PFSK-1 (cell line): ENCODE results near the gene BBIP1.

Source experiments
- FOXP2 ChIP-seq: optimal IDR thresholded peaks from 2 replicates; pipeline ENCODE3; 2011; ENCODE audit warnings: borderline replicate concordance, control low read depth, inconsistent platforms; ENCODE audit not compliant: insufficient read depth; ENCODE audit errors: extremely low read length, extremely low read depth
- POLR2AphosphoS5 ChIP-seq: IDR thresholded peaks from 2 replicates; pipeline ENCODE4 v1.6.1; 2012; ENCODE audit warnings: low read depth, mild to moderate bottlenecking, control low read depth, low read length, moderate library complexity
- SIN3A ChIP-seq: IDR thresholded peaks from 2 replicates; pipeline ENCODE4 v1.6.1; 2012; ENCODE audit warnings: mild to moderate bottlenecking, low read length, moderate library complexity, borderline replicate concordance; ENCODE audit not compliant: insufficient read depth
- TAF1 ChIP-seq: IDR thresholded peaks from 2 replicates; pipeline ENCODE4 v1.6.1; 2012; ENCODE audit warnings: low read length, control low read depth, borderline replicate concordance; ENCODE audit not compliant: insufficient read depth
- TF ChIP-seq, protein P1 (sequence below), 2 experiments: IDR thresholded peaks; 2 replicates each; pipeline versions ENCODE4 v1.6.1 to v1.8.0; 2011 to 2012; ENCODE audit warnings: low read depth in 2 of 2, low read length in 2 of 2, control low read depth in 1 of 2, inconsistent platforms in 1 of 2, mild to moderate bottlenecking in 1 of 2, moderate library complexity in 1 of 2; ENCODE audit not compliant: insufficient read depth in 1 of 2

BBIP1 gene

GRCh38 chr10:110883924-110884323 lies 35.1 kb downstream of the BBIP1 start:
- TF ChIP-seq SIN3A (no peak), FOXP2 (no peak), TAF1 (no peak)
- TF ChIP-seq, protein P1, sequence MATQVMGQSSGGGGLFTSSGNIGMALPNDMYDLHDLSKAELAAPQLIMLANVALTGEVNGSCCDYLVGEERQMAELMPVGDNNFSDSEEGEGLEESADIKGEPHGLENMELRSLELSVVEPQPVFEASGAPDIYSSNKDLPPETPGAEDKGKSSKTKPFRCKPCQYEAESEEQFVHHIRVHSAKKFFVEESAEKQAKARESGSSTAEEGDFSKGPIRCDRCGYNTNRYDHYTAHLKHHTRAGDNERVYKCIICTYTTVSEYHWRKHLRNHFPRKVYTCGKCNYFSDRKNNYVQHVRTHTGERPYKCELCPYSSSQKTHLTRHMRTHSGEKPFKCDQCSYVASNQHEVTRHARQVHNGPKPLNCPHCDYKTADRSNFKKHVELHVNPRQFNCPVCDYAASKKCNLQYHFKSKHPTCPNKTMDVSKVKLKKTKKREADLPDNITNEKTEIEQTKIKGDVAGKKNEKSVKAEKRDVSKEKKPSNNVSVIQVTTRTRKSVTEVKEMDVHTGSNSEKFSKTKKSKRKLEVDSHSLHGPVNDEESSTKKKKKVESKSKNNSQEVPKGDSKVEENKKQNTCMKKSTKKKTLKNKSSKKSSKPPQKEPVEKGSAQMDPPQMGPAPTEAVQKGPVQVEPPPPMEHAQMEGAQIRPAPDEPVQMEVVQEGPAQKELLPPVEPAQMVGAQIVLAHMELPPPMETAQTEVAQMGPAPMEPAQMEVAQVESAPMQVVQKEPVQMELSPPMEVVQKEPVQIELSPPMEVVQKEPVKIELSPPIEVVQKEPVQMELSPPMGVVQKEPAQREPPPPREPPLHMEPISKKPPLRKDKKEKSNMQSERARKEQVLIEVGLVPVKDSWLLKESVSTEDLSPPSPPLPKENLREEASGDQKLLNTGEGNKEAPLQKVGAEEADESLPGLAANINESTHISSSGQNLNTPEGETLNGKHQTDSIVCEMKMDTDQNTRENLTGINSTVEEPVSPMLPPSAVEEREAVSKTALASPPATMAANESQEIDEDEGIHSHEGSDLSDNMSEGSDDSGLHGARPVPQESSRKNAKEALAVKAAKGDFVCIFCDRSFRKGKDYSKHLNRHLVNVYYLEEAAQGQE (IDR thresholded peaks at IDR 0.05; ENCODE audit: insufficient read depth in 1 of 2, low read depth in 2 of 2, low read length in 2 of 2): no peak

- TF ChIP-seq SIN3A: no peak
- no peak for TF ChIP-seq POLR2AphosphoS5
- TF ChIP-seq FOXP2: no peak
- TF ChIP-seq, protein P1 (IDR thresholded peaks at IDR 0.05; ENCODE audit: insufficient read depth in 1 of 2, low read depth in 2 of 2, low read length in 2 of 2): no peak
- TF ChIP-seq TAF1: no peak
Observed at GRCh38 chr10:110881905-110882304, 37.1 kb downstream of the BBIP1 start.

DNA sequence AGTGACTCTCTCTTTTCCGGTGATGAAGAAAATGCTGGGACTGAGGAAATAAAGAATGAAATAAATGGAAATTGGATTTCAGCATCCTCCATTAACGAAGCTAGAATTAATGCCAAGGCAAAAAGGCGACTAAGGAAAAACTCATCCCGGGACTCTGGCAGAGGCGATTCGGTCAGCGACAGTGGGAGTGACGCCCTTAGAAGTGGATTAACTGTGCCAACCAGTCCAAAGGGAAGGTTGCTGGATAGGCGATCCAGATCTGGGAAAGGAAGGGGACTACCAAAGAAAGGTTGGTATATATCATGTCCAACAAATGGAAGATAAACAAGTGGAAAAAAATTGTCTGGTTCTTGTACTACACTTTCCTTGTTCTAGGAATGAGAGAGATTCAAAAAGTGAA lies 37.7 kb downstream of the BBIP1 start:
- TF ChIP-seq FOXP2 (no peak), TAF1 (no peak), SIN3A (no peak), POLR2AphosphoS5 (no peak)
- TF ChIP-seq, protein P1 (IDR thresholded peaks at IDR 0.05; ENCODE audit: insufficient read depth in 1 of 2, low read depth in 2 of 2, low read length in 2 of 2): no peak

DNA sequence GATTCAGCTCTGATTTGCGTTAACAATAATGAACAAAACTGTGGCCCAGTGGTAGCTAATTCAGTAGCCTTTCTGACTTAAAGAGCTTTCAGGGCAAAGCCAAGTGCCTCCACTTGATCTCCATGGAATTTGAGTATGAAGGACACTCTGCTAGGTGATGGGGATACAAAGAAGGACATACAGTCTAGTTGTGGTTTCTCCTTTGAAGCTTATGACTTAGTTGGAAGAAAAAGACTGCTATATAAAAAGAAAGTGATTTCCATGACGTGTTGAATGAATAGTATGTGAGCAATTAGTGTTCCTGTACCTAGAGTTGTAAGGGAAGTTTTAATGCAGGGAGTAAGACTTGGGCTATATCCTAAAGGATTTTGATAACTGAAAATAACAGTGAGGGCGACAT lies 39.0 kb downstream of the BBIP1 start:
- TF ChIP-seq FOXP2: no peak
- no peak for TF ChIP-seq SIN3A
- TF ChIP-seq POLR2AphosphoS5: no peak
- TF ChIP-seq, protein P1 (IDR thresholded peaks at IDR 0.05; ENCODE audit: insufficient read depth in 1 of 2, low read depth in 2 of 2, low read length in 2 of 2): no peak
- no peak for TF ChIP-seq TAF1

- TF ChIP-seq POLR2AphosphoS5 (no peak), TAF1 (no peak), SIN3A (no peak), FOXP2 (no peak)
- TF ChIP-seq, protein P1 (IDR thresholded peaks at IDR 0.05; ENCODE audit: insufficient read depth in 1 of 2, low read depth in 2 of 2, low read length in 2 of 2): no peak
Observed at GRCh38 chr10:110876788-110877187, 42.2 kb downstream of the BBIP1 start.
